SHP77 treated with DMSO at 0.1 percent for 48 hours (cell line): Measurements from ENCODE around the gene GFRA4.
"Not testable (repeated sequence)": the region's sequence is repeated elsewhere in the genome, so short reads cannot be mapped to it uniquely, and the experiment has no call there.

Source experiments
- DNase-seq: peaks from one replicate; lab custom pipeline; 2025; lab: John Stamatoyannopoulos, UW

The GFRA4 gene

GRCh38 chr20:3615171-3615840, 47.9 kb downstream of the GFRA4 start:
- DNase-seq = not testable (repeated sequence)

- DNase-seq = no peak
Observed at GRCh38 chr20:3614466-3614865, 48.7 kb downstream of the GFRA4 start.

DNA sequence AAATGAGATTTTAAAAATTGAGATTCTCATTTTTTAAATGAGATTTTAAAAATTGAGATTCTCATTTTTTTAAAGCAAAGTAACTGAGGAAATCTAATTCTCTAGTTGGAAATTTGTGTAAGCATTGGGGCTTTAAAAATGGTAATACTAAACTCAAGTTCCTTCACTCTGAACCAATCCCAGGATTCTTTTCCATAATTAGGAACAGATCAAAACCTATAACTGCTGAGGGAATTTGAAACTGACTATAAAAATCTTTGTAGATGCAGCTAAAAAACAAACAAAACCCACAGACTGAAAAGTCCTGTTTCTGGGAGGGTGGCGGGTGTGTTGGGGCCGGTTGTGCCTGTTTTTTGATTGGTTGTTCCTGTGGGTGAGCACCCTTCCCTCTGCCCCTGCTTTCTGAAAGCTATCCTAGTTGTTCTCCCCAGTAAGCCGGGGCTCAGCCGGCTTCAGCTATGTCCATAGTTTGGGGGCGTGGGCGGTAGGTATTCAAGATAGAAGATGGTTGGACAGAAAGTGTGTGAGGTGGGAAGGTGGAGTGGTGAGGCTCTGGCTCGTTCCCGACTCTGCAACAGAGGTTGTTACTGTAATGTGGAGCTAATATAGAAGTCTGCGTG, 49.3 kb downstream of the GFRA4 start:
- DNase-seq = no peak

DNA sequence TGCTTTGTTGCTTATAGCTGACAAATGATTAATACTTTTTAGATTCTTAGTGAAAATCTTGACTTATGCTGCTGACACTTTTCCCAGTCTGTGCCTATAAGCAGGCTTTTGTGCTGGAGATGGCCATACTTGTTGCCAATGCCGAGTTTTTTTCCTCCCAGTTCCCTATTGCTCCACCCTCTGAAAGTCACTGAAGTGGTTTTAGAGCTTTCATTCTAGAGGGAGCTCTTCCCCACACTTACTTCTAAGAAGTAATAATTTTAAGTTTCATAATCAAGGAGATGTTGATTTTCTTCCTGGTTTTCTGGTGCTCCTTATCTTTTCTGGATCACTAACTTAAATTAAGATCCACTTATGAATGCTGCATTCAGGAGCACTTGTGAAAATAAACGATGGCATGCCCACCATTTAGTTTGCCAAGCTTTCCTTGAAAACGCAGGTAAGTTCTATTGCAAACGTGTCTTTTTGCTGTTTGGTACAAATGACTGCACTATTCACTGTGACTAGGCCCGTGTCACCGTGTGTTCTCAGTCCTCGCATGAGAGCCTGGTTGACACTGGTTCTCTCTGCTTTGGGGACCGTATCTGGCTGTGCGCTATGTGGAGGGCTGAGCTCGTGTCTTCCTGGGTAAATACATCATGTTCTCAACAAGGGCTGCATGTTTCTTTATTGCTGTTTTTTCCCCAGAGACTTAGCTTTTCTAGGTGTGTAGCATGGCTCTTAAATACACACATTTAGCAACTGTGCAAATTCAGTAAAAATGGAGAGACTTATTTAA, 50.2 kb downstream of the GFRA4 start:
- no peak for DNase-seq

DNA sequence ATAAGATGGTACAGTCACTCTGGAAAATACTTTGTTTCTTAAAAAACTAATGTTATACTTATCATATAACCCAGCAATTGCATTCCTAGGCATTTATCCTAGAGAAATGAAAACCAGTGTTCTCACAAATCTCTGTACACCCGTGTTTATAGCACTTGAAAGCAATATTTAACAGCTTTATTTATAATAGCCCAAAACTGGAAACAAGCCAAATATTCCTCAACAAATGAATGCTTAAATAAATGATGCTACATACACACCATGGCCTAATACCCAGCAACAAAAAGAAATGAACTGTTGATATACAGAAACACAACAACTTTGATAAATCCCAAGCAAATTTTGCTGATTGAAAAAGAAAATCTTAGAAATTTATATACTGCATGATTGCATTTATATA, 51.3 kb downstream of the GFRA4 start:
- no peak for DNase-seq
